Right lobe of liver (tissue), 4 donors: Measurements from ENCODE around the gene SOD3.

Experiments
- POLR2A ChIP-seq: fragments of 450-650 bp; IDR thresholded peaks from one replicate; pipeline ENCODE4 v1.6.1; 2017; ENCODE audit warnings: antibody characterized with exemption, mild to moderate bottlenecking
- TF ChIP-seq, protein P1 (sequence below), 4 donors: fragments of 200-600 bp in 3 of 4; fragments of 450-650 bp in 1 of 4; IDR thresholded peaks; one replicate each; pipeline versions ENCODE4 v1.5.1 to v1.8.0; 2016 to 2022; ENCODE audit warnings: antibody characterized with exemption in 4 of 4, mild to moderate bottlenecking in 2 of 4
- donor health status: DM: no; HTN: no; CAD: no.
- donor health status: DM: no; HTN: no; CAD: no.
- donor health status: DM: no; HTN: yes; CAD: no.

- TF ChIP-seq, protein P1, sequence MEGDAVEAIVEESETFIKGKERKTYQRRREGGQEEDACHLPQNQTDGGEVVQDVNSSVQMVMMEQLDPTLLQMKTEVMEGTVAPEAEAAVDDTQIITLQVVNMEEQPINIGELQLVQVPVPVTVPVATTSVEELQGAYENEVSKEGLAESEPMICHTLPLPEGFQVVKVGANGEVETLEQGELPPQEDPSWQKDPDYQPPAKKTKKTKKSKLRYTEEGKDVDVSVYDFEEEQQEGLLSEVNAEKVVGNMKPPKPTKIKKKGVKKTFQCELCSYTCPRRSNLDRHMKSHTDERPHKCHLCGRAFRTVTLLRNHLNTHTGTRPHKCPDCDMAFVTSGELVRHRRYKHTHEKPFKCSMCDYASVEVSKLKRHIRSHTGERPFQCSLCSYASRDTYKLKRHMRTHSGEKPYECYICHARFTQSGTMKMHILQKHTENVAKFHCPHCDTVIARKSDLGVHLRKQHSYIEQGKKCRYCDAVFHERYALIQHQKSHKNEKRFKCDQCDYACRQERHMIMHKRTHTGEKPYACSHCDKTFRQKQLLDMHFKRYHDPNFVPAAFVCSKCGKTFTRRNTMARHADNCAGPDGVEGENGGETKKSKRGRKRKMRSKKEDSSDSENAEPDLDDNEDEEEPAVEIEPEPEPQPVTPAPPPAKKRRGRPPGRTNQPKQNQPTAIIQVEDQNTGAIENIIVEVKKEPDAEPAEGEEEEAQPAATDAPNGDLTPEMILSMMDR (IDR thresholded peaks at IDR 0.05): no peak
- no peak for TF ChIP-seq POLR2A
Measured at GRCh38 chr4:24805566-24805965, 10.2 kb downstream of the SOD3 start.
